GM12878 (cell line): ENCODE measurements around the gene ZNF367. TPM values are rescaled to one million over a fixed set of nuclear protein-coding genes. Genes with fewer than 3 reads are reported as not detected.

ENCODE experiments used
- CEBPB ChIP-seq, 2 experiments: fragments of 150-350 bp in 1 of 2; IDR thresholded peaks; 2 replicates each; pipeline ENCODE4 v1.6.1; 2012 to 2014; ENCODE audit warnings: low read depth in 2 of 2, low read length in 2 of 2, borderline replicate concordance in 1 of 2, inconsistent platforms in 1 of 2
- CREM ChIP-seq: IDR thresholded peaks from 2 replicates; pipeline ENCODE4 v1.6.1; 2014; ENCODE audit warnings: antibody characterized with exemption, low read depth
- EP300 ChIP-seq, 2 experiments: fragments of 150-350 bp in 1 of 2; IDR thresholded peaks; 2 replicates each; pipeline ENCODE4 v1.6.1; 2011 to 2012; ENCODE audit warnings: low read depth in 2 of 2, low read length in 2 of 2, borderline replicate concordance in 1 of 2, improper control_type of control experiment in 1 of 2, inconsistent platforms in 1 of 2; ENCODE audit not compliant: control insufficient read depth in 1 of 2
- IRF4 ChIP-seq: IDR thresholded peaks from 2 replicates; pipeline ENCODE4 v1.6.1; 2011; ENCODE audit warnings: low read depth, low read length
- MEF2B ChIP-seq: fragments of 450-650 bp; IDR thresholded peaks from 2 replicates; pipeline ENCODE4 v1.6.1; 2018; ENCODE audit warnings: mild to moderate bottlenecking, moderate library complexity; ENCODE audit not compliant: partially characterized antibody, poor library complexity, severe bottlenecking
- MXI1 ChIP-seq: fragments of 150-350 bp; IDR thresholded peaks from 2 replicates; pipeline ENCODE4 v1.6.1; 2011; ENCODE audit warnings: low read depth, mild to moderate bottlenecking, inconsistent platforms, low read length, improper control_type of control experiment
- NBN ChIP-seq: fragments of 450-650 bp; IDR thresholded peaks from 2 replicates; pipeline ENCODE4 v1.6.1; 2016
- NR2C1 ChIP-seq: fragments of 450-650 bp; IDR thresholded peaks from 2 replicates; pipeline ENCODE4 v1.6.1; 2017; ENCODE audit warnings: antibody characterized with exemption, mild to moderate bottlenecking, moderate library complexity
- PAX8 ChIP-seq: fragments of 450-650 bp; IDR thresholded peaks from 2 replicates; pipeline ENCODE4 v1.6.1; 2017; ENCODE audit warnings: mild to moderate bottlenecking, moderate library complexity
- RELA ChIP-seq: fragments of 450-650 bp; IDR thresholded peaks from 2 replicates; pipeline ENCODE4 v1.8.0; 2014; ENCODE audit warnings: borderline replicate concordance; ENCODE audit not compliant: partially characterized antibody
- SMC3 ChIP-seq: IDR thresholded peaks from 2 replicates; pipeline ENCODE4 v1.6.1; 2011; ENCODE audit warnings: low read length, improper control_type of control experiment, borderline replicate concordance
- SRF ChIP-seq, 2 experiments: IDR thresholded peaks; 2 replicates each; pipeline ENCODE4 v1.6.1; 2011; ENCODE audit warnings: low read depth in 2 of 2, low read length in 2 of 2, mild to moderate bottlenecking in 1 of 2, moderate library complexity in 1 of 2
- TARDBP ChIP-seq: IDR thresholded peaks from 2 replicates; pipeline ENCODE4 v1.6.1; 2016; ENCODE audit warnings: borderline replicate concordance
- polyA plus RNA-seq, 11 experiments: library from polyadenylated mRNA; depleted of rRNA in 4 of 11; unstranded in 6 of 11; stranded (reverse) in 5 of 11; fragments of >200 nt; fragmentation: Nextera tagmentation in 4 of 11; fragmentation: Illumina TruSeq in 1 of 11; extraction: Ambion mirVana in 4 of 11; extraction: Trizol in 1 of 11; gene quantifications; 1 replicate in 1 of 11; 2 replicates in 10 of 11; pipeline versions ENCODE4 v1.2.1 to v1.2.3, GENCODE V29; 2011 to 2016; ENCODE audit warnings: inconsistent platforms in 2 of 11, missing spikeins in 2 of 11, low read depth in 1 of 11
- total RNA-seq, 4 experiments: library from RNA; depleted of rRNA in 3 of 4; stranded (reverse); fragments of >200 nt in 3 of 4; fragmentation: Illumina TruSeq in 1 of 4; extraction: Trizol in 1 of 4; gene quantifications; 2 replicates each; pipeline versions ENCODE4 v1.2.1 to v1.2.3, GENCODE V29; 2013 to 2021
- TF ChIP-seq, protein P1 (sequence below): fragments of 450-650 bp; formaldehyde crosslinking; IDR thresholded peaks from 2 replicates; pipeline ENCODE4 v1.4.0; 2022; ENCODE audit warnings: mild to moderate bottlenecking, moderate library complexity
- TF ChIP-seq, protein P2 (sequence below): fragments of 450-650 bp; IDR thresholded peaks from 2 replicates; pipeline ENCODE4 v1.6.1; 2016; ENCODE audit warnings: mild to moderate bottlenecking, moderate library complexity, borderline replicate concordance
- TF ChIP-seq, protein P3 (sequence below): fragments of 450-650 bp; IDR thresholded peaks from 2 replicates; pipeline ENCODE4 v1.6.1; 2014; ENCODE audit warnings: mild to moderate bottlenecking
- TF ChIP-seq, protein P4 (sequence below): IDR thresholded peaks from 2 replicates; pipeline ENCODE4 v1.6.1; 2011; ENCODE audit warnings: low read depth, mild to moderate bottlenecking, low read length, moderate library complexity, borderline replicate concordance; ENCODE audit errors: extremely low read depth

ZNF367 gene
- total and polyA plus RNA-seq, 10 of the 15 experiments (the other 5 are each of a cell fraction or from before 2014, with no cell fraction given) = 2.9 to 16.3 (median 11.1) TPM

DNA sequence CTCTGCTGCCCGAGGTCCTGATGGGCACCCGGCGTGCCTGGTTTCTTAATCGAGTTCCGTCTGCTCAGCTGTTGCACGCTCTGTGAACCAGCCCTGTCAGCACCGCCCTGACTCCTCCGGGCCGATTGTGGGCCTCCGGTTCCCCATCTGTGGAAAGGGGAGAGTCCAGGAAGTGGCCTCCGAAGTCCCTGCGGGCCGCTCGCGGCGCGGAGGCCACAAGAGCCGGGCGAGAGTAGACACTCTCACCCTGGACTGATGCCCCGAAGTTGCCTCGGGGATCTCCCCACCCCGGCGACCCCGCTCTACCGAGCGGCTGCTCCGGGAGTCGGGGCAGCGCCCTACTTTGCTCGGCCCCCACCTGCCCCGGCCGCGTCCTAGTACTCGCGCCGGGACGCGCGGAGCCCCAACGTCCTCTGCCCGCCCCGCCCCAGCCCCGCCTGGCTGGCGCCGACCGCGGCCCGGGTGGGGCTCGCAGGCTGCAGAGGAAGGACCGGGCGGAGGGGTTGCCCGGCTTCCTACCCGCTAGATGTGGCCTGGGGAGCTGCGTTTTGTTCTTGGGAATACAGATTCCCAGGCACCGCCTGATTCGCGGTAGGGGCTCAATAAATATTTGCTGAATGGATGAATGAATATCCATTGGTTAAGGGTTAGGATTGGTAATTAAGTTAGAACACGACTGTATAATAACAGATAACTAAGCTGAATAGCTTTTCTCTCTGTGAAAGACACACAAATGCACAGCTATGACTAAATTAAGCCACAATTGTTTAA lies 935 bp upstream of the ZNF367 start (continued):
- TF ChIP-seq, protein P1, sequence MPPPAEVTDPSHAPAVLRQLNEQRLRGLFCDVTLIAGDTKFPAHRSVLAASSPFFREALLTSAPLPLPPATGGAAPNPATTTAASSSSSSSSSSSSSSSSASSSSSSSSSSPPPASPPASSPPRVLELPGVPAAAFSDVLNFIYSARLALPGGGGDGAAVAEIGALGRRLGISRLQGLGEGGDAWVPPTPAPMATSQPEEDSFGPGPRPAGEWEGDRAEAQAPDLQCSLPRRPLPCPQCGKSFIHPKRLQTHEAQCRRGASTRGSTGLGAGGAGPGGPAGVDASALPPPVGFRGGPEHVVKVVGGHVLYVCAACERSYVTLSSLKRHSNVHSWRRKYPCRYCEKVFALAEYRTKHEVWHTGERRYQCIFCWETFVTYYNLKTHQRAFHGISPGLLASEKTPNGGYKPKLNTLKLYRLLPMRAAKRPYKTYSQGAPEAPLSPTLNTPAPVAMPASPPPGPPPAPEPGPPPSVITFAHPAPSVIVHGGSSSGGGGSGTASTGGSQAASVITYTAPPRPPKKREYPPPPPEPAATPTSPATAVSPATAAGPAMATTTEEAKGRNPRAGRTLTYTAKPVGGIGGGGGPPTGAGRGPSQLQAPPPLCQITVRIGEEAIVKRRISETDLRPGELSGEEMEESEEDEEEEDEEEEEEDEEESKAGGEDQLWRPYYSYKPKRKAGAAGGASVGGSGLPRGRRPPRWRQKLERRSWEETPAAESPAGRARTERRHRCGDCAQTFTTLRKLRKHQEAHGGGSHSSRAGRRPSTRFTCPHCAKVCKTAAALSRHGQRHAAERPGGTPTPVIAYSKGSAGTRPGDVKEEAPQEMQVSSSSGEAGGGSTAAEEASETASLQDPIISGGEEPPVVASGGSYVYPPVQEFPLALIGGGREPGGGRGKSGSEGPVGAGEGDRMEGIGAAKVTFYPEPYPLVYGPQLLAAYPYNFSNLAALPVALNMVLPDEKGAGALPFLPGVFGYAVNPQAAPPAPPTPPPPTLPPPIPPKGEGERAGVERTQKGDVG = no peak
- TF ChIP-seq, protein P2, sequence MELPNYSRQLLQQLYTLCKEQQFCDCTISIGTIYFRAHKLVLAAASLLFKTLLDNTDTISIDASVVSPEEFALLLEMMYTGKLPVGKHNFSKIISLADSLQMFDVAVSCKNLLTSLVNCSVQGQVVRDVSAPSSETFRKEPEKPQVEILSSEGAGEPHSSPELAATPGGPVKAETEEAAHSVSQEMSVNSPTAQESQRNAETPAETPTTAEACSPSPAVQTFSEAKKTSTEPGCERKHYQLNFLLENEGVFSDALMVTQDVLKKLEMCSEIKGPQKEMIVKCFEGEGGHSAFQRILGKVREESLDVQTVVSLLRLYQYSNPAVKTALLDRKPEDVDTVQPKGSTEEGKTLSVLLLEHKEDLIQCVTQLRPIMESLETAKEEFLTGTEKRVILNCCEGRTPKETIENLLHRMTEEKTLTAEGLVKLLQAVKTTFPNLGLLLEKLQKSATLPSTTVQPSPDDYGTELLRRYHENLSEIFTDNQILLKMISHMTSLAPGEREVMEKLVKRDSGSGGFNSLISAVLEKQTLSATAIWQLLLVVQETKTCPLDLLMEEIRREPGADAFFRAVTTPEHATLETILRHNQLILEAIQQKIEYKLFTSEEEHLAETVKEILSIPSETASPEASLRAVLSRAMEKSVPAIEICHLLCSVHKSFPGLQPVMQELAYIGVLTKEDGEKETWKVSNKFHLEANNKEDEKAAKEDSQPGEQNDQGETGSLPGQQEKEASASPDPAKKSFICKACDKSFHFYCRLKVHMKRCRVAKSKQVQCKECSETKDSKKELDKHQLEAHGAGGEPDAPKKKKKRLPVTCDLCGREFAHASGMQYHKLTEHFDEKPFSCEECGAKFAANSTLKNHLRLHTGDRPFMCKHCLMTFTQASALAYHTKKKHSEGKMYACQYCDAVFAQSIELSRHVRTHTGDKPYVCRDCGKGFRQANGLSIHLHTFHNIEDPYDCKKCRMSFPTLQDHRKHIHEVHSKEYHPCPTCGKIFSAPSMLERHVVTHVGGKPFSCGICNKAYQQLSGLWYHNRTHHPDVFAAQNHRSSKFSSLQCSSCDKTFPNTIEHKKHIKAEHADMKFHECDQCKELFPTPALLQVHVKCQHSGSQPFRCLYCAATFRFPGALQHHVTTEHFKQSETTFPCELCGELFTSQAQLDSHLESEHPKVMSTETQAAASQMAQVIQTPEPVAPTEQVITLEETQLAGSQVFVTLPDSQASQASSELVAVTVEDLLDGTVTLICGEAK = no peak
- TF ChIP-seq PAX8 (no peak), CREM (no peak), NBN (0 out of 2 replicates have a peak, but pooled peaks have one; percentile 47), IRF4 (no peak), MXI1 (no peak), CEBPB (IDR thresholded peaks at IDR 0.05; ENCODE audit: borderline replicate concordance in 1 of 2, low read depth in 2 of 2, low read length in 2 of 2) (no peak), SRF (IDR thresholded peaks at IDR 0.05; ENCODE audit: low read depth in 2 of 2, low read length in 2 of 2) (0 out of 4 replicates have a peak, but pooled peaks of 1 of the 2 experiments have one; percentile 13), RELA (no peak), TARDBP (no peak), NR2C1 (no peak), EP300 (IDR thresholded peaks at IDR 0.05; ENCODE audit: borderline replicate concordance in 1 of 2, control insufficient read depth in 1 of 2, low read depth in 2 of 2, low read length in 2 of 2) (no peak), MEF2B (peak; percentile 46), SMC3 (no peak)
- TF ChIP-seq, protein P3, sequence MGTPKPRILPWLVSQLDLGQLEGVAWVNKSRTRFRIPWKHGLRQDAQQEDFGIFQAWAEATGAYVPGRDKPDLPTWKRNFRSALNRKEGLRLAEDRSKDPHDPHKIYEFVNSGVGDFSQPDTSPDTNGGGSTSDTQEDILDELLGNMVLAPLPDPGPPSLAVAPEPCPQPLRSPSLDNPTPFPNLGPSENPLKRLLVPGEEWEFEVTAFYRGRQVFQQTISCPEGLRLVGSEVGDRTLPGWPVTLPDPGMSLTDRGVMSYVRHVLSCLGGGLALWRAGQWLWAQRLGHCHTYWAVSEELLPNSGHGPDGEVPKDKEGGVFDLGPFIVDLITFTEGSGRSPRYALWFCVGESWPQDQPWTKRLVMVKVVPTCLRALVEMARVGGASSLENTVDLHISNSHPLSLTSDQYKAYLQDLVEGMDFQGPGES = 0 out of 2 replicates have a peak, but pooled peaks have one; percentile 39
- TF ChIP-seq, protein P4, sequence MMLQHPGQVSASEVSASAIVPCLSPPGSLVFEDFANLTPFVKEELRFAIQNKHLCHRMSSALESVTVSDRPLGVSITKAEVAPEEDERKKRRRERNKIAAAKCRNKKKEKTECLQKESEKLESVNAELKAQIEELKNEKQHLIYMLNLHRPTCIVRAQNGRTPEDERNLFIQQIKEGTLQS = no peak
